ENCODE measurements around the gene SLC37A1.

The SLC37A1 gene

GRCh38 chr21:42522271-42522670 lies 8.6 kb downstream of the SLC37A1 start:
- no peak for DNase-seq (ENCODE audit: insufficient read length, low spot score)
- TF ChIP-seq, protein P1, sequence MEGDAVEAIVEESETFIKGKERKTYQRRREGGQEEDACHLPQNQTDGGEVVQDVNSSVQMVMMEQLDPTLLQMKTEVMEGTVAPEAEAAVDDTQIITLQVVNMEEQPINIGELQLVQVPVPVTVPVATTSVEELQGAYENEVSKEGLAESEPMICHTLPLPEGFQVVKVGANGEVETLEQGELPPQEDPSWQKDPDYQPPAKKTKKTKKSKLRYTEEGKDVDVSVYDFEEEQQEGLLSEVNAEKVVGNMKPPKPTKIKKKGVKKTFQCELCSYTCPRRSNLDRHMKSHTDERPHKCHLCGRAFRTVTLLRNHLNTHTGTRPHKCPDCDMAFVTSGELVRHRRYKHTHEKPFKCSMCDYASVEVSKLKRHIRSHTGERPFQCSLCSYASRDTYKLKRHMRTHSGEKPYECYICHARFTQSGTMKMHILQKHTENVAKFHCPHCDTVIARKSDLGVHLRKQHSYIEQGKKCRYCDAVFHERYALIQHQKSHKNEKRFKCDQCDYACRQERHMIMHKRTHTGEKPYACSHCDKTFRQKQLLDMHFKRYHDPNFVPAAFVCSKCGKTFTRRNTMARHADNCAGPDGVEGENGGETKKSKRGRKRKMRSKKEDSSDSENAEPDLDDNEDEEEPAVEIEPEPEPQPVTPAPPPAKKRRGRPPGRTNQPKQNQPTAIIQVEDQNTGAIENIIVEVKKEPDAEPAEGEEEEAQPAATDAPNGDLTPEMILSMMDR (IDR thresholded peaks at IDR 0.05; ENCODE audit: insufficient read depth, missing control alignments) = no peak
- FAIRE-seq = no peak

GRCh38 chr21:42522771-42523170 lies 9.1 kb downstream of the SLC37A1 start:
- DNase-seq (ENCODE audit: insufficient read length, low spot score) (no peak), FAIRE-seq (no peak)
- TF ChIP-seq, protein P1 (IDR thresholded peaks at IDR 0.05; ENCODE audit: insufficient read depth, missing control alignments) = no peak

DNA sequence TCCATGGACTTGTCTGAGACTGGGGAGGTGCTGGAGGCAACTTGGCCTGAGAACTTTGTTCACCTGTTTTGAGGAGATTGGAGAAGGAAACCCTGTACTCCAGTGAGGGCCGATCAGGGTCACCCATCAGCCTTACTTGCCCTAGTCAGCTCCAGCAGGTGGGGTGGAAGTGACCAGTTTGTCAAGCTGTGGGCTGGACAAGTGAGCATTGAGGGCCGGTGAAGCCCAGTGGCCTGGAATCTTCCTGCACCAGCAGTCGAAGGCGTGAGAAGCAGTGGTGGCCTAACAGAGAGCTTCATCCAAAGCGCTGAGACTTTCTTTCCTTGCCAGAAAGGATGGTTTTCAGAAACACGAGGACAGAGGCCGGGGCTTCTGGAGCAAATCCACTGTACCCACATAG lies 9.6 kb downstream of the SLC37A1 start:
- FAIRE-seq (no peak), DNase-seq (ENCODE audit: insufficient read length, low spot score) (no peak)
- TF ChIP-seq, protein P1 (IDR thresholded peaks at IDR 0.05; ENCODE audit: insufficient read depth, missing control alignments) = no peak

DNA sequence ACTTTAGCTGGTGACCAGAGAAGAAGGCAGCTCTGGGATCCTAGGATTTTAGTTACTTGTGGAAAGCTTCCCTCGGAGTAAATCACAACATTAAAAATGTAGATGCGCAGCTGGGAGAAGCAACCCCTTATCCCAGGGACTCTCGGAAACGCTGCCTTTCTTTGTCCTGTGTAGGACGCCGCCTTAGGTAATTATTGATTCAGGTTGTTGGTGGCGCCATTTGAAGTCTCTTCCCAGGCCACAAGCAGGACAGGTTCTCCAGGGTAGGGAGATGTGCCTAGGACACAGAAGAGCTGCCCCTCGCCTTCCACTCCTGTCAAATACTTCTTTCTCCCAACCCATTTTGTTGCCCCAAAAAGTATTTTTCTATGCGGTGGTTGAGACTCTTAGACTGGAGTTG lies 10.3 kb downstream of the SLC37A1 start:
- FAIRE-seq (no peak), DNase-seq (ENCODE audit: insufficient read length, low spot score) (no peak)
- TF ChIP-seq, protein P1 (IDR thresholded peaks at IDR 0.05; ENCODE audit: insufficient read depth, missing control alignments) = no peak

GRCh38 chr21:42524341-42525028 lies 10.8 kb downstream of the SLC37A1 start:
- FAIRE-seq = no peak

GRCh38 chr21:42525029-42525581 lies 11.5 kb downstream of the SLC37A1 start:
- TF ChIP-seq, protein P1 (IDR thresholded peaks at IDR 0.05; ENCODE audit: insufficient read depth, missing control alignments) = no peak
- no peak for DNase-seq (ENCODE audit: insufficient read length, low spot score)
- FAIRE-seq = no peak

More at GRCh38 chr21:42524341-42525028, 10.8 kb downstream of the SLC37A1 start:
- DNase-seq (ENCODE audit: insufficient read length, low spot score) = no peak
- TF ChIP-seq, protein P1 (IDR thresholded peaks at IDR 0.05; ENCODE audit: insufficient read depth, missing control alignments) = no peak

DNA sequence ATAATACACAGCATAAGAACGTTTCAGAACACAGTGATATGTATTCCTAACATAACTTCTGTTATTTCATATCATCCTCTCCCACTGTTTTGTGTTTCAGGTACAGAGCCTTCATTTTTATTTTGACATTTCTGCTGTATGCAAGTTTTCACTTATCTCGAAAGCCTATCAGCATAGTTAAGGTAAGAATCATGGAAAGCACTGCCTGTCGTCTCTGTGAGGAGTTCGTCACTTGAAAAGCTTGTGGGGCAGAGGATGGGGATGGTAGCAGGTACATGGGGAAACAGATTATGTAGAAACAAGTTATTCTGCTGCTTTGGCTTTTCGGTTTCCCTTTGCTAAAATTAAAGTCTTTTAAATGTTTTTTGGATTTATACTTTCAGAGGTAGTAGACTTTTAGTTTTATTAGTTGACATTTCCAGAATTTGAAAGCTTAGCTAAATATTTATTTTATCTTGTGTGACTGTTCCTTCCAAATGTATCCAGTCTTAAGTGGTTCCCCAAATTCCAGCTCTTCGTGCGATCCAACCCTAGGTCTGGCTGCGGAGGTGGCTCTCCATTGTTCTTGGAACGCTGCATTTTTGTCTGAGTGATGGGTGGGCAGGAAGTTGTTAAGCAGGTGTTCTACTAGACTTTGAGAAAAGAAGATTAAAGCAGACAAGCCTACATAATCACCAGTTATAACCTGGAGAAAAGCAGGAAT lies 12.2 kb downstream of the SLC37A1 start:
- FAIRE-seq (no peak), DNase-seq (ENCODE audit: insufficient read length, low spot score) (no peak)
- TF ChIP-seq, protein P1 (IDR thresholded peaks at IDR 0.05; ENCODE audit: insufficient read depth, missing control alignments) = no peak

Data from D721Med (cell line).